ENCODE data around the gene GOLGA3.

Gene GOLGA3

DNA sequence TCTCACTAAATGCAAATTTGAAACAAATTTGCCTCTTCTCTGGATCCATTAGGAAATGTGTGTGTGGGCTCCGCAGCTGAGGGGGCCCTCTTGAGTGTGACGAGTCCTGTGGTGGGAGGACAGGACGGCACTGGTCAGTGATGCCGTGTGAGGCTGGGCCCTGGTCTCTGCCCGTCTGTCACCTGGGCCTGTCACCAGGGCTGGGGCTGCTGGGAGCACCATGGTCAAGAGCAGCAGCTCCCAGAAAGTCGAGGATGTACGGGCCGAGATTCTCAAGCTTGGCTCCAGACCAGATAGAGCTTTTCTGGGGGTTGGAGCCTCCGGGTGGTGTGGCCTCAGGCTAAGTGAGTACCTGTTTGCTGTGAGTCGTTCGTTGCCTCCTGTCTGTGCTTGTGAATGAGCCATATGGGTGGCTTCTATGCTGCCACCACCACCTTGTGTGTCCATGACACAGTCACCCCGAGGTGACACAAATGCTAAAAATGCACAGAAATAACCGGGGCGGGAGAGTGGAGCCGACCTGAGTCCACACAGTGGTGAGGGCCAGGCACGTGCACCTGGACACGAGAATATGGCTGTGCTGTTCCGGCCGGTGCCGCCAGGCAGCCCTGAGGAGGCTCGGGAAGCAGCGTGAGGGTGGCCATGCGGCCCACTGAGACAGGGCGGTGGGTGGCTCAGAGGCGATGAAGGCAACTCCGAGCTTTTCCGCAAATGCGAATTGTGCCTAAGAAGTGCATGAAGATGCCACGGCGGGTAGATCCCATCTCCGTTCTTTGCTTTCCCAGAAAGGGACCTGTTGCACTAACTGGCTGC is 109.3 kb downstream of the GOLGA3 start:
- no peak for DNase-seq

Data from GF-D8 (cell line).